H1 (cell line): ENCODE results near the gene TNFSF4.

ENCODE experiments used
- TF ChIP-seq, protein P1 (sequence below): IDR thresholded peaks from 2 replicates; pipeline ENCODE4 v1.6.1; 2012; ENCODE audit warnings: inconsistent platforms
- TF ChIP-seq, protein P2 (sequence below), 3 experiments: IDR thresholded peaks; 1 replicate in 2 of 3; 2 replicates in 1 of 3; pipeline versions ENCODE4 v1.5.1 to v1.6.1; 2011; ENCODE audit warnings: low read length in 3 of 3, mild to moderate bottlenecking in 3 of 3, inconsistent platforms in 2 of 3, low read depth in 1 of 3, moderate library complexity in 1 of 3; ENCODE audit not compliant: insufficient read depth in 1 of 3; ENCODE audit errors: control extremely low read depth in 1 of 3

DNA sequence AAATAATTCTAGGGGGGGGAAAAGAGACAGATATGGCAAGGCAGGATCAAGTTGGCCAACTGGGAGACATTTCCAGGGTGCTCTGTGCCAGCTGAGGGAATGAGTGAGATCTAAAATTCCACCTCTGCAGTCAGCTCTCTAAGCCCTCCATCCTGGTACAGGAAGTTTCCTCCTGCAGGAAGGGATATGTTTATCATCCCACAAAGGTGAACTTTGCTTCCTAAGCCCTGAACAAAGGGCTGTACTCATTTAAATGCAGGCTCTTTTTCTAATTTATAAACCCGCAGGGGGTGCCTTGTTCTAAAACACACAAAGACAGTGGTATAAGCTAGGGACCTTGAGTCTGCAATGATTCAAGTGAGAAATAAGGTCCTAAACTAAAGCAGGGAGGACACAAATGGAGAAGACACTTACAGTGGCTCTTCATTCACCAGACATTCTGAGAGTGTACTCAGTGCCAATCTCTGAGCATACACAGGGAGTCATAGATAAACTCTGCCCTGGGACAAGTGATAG lies 3.6 kb upstream of the TNFSF4 start:
- TF ChIP-seq, protein P1, sequence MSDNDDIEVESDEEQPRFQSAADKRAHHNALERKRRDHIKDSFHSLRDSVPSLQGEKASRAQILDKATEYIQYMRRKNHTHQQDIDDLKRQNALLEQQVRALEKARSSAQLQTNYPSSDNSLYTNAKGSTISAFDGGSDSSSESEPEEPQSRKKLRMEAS: no peak
- TF ChIP-seq, protein P2, sequence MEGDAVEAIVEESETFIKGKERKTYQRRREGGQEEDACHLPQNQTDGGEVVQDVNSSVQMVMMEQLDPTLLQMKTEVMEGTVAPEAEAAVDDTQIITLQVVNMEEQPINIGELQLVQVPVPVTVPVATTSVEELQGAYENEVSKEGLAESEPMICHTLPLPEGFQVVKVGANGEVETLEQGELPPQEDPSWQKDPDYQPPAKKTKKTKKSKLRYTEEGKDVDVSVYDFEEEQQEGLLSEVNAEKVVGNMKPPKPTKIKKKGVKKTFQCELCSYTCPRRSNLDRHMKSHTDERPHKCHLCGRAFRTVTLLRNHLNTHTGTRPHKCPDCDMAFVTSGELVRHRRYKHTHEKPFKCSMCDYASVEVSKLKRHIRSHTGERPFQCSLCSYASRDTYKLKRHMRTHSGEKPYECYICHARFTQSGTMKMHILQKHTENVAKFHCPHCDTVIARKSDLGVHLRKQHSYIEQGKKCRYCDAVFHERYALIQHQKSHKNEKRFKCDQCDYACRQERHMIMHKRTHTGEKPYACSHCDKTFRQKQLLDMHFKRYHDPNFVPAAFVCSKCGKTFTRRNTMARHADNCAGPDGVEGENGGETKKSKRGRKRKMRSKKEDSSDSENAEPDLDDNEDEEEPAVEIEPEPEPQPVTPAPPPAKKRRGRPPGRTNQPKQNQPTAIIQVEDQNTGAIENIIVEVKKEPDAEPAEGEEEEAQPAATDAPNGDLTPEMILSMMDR (IDR thresholded peaks at IDR 0.05; ENCODE audit: control extremely low read depth in 1 of 3, insufficient read depth in 1 of 3, low read depth in 1 of 3, low read length in 3 of 3): no peak
